CMK (cell line): ENCODE data around the gene TSPAN2.
"Not testable (repeated sequence)": the region's sequence is repeated elsewhere in the genome, so short reads cannot be mapped to it uniquely, and the experiment has no call there.

Experiments used
- DNase-seq: peaks from one replicate; pipeline ENCODE4 v3.0.0-alpha.2; 2010; ENCODE audit warnings: low read depth

TSPAN2 gene

DNA sequence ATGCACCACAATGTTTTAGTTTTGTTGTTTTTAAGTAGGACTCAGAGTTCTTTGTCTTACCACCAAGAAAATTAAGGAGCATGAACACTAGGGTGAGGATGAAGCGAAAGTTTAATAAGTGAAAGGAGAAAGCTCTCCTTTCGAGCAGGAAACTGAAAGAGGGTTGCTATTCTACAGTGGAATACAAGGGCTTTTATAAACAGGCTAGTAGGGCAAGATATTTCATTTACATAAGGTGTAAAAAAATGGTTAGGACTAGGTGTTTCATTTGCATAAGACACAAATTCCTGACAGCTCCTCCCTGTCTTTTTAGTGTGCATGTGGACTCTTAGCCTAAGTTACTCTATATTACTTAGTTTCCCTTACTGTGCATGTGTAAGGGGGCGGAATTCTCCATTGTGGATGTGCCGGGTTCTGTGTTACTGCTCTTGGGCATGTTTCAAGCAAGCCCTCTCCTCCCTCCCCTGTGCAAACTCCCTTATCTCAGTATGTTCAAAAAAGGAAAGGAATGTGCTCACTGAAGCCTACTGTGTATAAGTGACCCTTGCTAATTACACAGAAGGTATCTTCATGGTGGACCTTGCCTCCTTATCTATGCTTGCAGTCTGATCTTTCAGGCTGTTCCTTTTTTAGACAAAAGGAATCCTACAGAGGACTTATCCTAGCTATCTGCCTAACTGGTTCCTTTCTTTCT is 52.3 kb downstream of the TSPAN2 start:
- no peak for DNase-seq

DNA sequence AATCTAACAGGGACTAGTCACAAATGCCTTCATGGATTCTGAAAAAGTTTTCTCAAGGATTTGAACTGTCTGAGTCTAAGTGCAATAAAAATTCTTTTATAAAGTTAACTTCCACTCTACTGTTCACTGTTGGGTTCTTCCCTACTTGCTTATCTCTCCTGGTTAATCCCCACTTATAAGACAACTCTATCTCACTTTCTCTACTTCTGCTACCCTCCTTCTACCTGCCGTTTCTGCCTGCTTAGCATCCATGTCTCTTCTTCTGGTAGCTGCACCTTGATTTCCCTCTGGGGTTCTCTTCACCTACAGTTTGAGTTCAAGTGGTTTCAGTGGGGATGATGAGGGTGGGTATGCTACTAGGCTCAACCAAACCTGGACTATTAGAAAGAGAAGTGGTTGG is 53.7 kb downstream of the TSPAN2 start:
- no peak for DNase-seq

DNA sequence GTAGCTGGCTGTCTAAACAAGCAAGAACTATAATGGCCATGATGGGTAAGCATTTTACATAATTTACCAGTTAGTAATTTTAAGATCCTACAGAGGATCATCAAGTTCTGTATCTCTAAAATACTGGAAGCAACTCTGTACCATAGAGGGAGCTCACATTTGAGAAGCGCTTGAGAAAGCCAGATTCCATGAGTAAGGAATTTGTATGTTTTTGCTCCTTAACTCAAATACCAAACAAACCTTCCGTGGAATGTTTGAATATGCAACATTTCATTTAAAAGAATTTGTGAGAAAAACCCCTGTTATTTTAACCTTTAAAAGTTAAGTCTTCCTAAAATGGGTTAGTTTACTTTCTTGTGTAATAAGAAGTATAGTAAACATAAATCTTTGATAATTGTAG is 57.7 kb downstream of the TSPAN2 start:
- no peak for DNase-seq

DNA sequence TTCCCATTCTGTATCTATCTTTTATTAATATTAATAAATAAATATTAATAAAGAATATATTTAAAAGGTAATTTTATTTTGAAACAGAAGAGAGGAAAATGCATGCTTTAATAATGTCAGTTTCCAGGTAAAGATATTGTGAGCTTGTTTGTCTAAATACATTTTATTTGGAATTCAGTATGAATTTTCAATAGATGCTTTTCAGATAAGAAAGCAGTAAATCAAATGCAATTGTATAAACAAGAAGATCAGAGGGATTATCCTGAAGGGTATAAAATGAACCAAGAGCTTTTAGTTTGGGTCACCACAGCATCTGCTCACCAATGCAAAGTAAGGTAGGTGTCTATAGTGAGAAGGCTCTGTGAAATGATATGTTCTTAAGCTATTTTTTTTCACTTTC is 59.8 kb downstream of the TSPAN2 start, which contains the start of gene TSHB:
TSS of gene TSHB (plus strand) at position 301 of the 400 bp plus-strand sequence. CDS start 3,537 bp downstream, outside the sequence.
- DNase-seq: no peak

DNA sequence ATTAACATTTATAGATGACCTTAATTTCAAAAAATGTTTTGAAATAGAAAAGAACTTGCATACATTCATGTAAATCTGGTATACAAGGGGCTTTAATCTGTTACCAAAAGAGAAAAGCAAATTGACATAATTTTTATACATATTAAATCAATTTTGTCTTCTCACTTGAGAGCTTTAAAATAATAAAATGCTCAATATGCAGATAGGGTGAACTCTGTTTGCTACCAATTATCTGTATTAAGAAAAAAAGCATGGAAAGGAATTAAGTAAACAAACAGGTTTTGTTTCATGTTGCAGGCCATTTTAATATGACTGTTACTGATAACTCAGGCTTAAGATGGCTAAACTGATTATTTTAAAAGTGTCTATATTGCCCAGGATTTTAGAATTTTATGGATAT is 65.7 kb downstream of the TSPAN2 start:
- DNase-seq: no peak

DNA sequence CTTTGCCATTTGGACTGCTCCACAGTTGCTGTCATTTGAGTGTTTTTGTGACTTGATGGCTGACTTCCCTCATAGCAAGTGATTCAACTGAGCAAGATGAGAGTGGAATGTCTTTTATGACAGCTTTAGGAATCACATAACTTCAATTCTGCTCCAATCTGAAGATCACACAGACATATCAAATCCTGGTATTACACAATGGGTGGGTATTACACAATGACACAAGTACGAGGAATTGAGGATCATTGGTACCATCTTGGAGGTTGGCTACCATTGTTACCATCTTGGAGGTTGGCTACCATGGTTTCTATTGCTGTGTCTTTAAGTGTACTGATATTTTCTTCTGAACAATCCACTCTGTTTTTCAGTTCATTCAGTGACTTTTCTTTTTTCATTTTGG is 68.2 kb downstream of the TSPAN2 start:
- DNase-seq: no peak

DNA sequence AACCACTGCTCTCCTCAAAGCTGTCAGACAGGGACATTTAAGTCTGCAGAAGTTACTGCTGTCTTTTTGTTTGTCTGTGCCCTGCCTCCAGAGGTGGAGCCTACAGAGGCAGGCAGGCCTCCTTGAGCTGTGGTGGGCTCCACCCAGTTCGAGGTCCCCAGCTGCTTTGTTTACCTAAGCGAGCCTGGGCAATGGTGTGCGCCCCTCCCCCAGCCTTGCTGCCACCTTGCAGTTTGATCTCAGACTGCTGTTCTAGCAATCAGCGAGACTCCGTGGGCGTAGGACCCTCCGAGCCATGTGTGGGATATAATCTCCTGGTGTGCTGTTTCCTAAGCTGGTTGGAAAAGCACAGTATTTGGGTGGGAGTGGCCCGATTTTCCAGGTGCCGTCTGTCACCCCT is 69.8 kb downstream of the TSPAN2 start:
- not testable (repeated sequence) for DNase-seq

DNA sequence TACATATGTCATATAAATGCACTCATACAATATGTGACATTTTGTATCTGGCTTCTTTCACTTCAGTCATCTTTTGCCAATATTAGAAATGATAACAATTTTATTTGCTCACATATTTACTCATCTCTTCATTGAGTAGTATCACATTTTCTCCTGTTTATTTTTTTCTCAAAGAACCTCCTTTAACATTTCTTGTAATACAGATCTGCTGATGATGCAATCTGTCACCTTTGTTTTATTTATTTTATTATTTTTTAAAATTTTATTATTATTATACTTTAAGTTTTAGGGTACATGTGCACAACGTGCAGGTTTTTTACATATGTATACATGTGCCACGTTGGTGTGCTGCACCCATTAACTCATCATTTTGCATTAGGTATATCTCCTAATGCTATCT is 75.5 kb downstream of the TSPAN2 start:
- no peak for DNase-seq

DNA sequence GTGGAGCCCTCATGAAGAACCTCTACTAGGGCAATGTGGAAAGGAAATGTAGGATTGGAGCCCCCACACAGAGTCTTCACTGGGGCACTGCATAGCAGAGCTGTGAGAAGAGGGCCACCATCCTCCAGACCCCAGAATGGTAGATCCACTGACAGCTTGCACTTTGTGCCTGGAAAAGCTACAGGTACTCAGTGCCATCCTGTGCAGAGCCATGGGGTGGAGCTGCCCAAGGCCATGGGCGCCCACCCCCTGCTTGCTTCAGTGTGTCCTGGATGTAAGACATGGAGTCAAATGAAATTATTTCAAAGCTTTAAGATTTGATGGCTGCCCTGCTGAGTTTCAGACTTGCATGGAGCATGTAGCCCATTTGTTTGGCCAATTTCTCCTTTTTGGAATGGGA is 76.9 kb downstream of the TSPAN2 start:
- no peak for DNase-seq

DNA sequence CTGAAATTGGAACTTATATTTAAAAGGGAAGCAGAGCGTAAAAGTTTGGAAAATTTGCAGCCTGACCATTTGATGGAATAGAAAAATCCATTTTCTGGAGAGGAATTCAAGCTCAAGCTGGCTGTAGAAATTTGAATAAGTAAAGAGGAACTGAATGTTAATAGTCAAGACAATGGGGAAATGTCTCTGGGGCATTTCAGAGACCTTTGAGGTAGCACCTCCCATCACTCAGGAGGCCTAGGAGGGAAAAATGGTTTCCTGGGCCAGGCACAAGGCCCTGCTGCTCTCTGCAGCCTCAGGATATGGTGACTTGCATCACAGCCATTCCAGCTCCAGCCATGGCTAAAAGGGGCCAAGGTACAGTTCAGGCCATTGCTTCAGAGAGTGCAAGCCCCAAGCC is 77.3 kb downstream of the TSPAN2 start:
- DNase-seq: no peak

DNA sequence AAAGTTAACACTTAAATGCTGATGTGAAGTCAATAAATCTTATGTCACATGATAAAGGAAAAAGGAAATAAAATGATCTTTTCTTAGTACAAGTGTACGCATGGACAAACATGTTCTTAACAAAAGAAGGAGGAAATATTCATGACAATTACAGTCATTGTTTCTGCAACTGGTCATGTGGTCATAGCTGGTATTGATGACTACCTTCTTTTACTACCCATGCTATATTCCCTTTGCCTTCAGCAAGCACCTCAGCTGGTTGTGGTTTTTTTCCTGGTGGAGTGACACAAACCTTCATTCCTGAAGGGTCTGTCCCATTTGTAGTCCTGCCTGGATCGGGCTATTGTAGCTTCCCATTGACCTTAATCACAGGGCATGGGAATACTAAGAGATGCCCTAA is 83.1 kb downstream of the TSPAN2 start:
- no peak for DNase-seq
